Skeletal muscle satellite cell (primary cell): ENCODE results near the gene UBL3.

Source experiments
- H3K27me3 ChIP-seq: 2 replicates; pipeline ENCODE4 v1.7.0; 2013; ENCODE audit warnings: low read length; ENCODE audit not compliant: control insufficient read depth, insufficient read depth
- H3K36me3 ChIP-seq: 2 replicates; pipeline ENCODE4 v1.7.0; 2013; ENCODE audit warnings: mild to moderate bottlenecking, control low read depth, low read length; ENCODE audit not compliant: insufficient read depth
- H3K4me1 ChIP-seq: 2 replicates; pipeline ENCODE4 v1.7.0; 2013; ENCODE audit warnings: low read length; ENCODE audit not compliant: control insufficient read depth, insufficient read depth
- H3K4me2 ChIP-seq: 2 replicates; pipeline ENCODE4 v1.7.0; 2013; ENCODE audit warnings: mild to moderate bottlenecking, low read length
- H3K4me3 ChIP-seq: 2 replicates; pipeline ENCODE4 v1.7.0; 2013; ENCODE audit warnings: low read length
- H3K9ac ChIP-seq: 2 replicates; pipeline ENCODE4 v1.7.0; 2013; ENCODE audit warnings: mild to moderate bottlenecking, low read depth, low read length, moderate library complexity
- H3K9me3 ChIP-seq: replicated peaks from 2 replicates; pipeline ENCODE4 v1.7.0; 2013; ENCODE audit warnings: mild to moderate bottlenecking, control low read depth, low read length

Gene UBL3

DNA sequence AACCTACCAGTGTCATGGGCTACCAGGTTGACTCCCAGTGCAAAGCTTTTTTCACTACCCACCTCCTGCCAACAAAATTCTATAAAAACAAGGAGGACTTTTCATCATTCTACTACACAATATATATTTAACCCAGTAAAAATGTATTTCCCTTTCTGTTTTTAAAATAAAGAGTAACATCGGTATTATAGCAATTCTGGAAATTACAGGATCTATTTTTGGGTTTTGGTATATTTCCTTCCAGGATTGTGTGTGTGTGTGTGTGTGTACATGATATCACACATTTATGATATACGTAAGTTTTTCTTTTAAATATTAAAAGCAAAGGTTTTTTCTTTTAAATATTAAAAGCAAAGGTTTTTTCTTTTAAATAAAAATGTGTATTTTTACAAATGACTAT, 6.0 kb upstream of the UBL3 start:
- H3K36me3 ChIP-seq: no peaks in the 10 kb centered on the region
- no peaks in the 10 kb centered on the region for H3K9me3 ChIP-seq
- no peak overlapping the region for H3K9ac ChIP-seq
- H3K27me3 ChIP-seq: no peaks in the 10 kb centered on the region
- peaks cover 16% of the 10 kb centered on the region for H3K4me1 ChIP-seq
- no peak overlapping the region for H3K4me2 ChIP-seq
- no peak overlapping the region for H3K4me3 ChIP-seq

DNA sequence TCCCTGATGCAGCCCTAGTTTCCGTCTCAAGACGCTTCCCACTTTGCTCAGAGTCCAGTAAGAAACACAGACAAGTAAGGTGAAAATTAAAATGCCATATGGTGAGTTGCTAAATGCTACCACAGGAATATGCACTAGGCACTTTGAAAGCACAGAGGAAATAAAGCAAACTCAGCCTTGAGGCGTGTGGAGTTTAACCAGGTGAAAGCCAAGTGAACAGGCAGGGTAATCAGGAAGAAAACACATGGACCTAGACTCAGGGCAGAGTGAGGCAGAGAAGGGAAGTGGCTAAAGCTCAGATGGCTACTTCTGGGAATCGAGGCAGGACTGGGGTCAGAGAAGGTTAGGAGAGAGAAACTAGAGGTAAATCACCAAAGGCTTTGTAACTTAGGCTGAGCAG, 5.4 kb upstream of the UBL3 start:
- peaks cover 10% of the 10 kb centered on the region for H3K4me1 ChIP-seq
- H3K27me3 ChIP-seq: no peaks in the 10 kb centered on the region
- no peak overlapping the region for H3K4me2 ChIP-seq
- no peak overlapping the region for H3K9ac ChIP-seq
- no peaks in the 10 kb centered on the region for H3K9me3 ChIP-seq
- H3K4me3 ChIP-seq: no peak overlapping the region
- H3K36me3 ChIP-seq: no peaks in the 10 kb centered on the region

DNA sequence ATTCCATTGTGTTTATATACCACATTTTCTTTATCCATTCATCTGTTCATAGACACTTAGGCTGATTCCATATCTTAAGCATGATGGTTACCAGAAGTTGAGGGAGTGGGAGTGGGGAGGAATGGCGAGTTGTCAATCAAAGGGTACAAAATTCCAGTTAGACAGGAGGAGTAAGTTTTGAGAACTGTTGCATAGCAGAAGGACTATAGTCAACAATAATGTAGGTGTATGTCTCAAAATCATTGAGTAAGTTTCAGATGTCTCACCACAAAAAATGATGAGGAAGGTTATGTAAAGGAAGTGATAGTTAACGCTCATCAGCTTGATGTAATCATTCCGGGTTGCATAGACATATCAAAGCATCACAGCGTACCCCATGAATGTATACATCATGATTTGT, 4.6 kb upstream of the UBL3 start:
- H3K4me1 ChIP-seq: peaks cover 10% of the 10 kb centered on the region

DNA sequence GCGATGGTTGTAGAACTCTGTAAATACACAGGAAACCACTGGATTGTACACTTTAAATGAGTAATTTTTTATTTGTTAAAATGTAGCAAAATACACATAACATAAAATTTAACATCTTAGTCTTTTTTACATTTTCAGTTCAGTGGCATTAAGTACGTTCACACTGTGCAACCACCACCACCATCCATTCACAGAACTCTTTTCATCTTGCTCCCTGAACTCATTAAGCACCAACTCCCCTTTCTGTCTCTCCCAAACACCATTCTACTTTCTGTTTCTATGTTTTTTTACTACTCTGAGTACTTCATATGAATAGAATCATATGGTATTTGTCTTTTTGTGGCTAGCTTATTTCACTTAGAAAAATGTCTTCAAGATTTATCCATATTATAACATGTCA, 2.7 kb upstream of the UBL3 start:
- H3K4me1 ChIP-seq: peaks cover 8% of the 10 kb centered on the region
- no peak overlapping the region for H3K4me2 ChIP-seq
- H3K9me3 ChIP-seq: no peaks in the 10 kb centered on the region
- no peak overlapping the region for H3K9ac ChIP-seq
- no peaks in the 10 kb centered on the region for H3K36me3 ChIP-seq
- no peaks in the 10 kb centered on the region for H3K27me3 ChIP-seq
- H3K4me3 ChIP-seq: no peak overlapping the region

More for the DNA sequence above, 4.6 kb upstream of the UBL3 start:
- Histone ChIP-seq H3K9ac (no peak overlapping the region), H3K4me3 (no peak overlapping the region), H3K9me3 (no peaks in the 10 kb centered on the region), H3K4me2 (no peak overlapping the region), H3K36me3 (no peaks in the 10 kb centered on the region), H3K27me3 (no peaks in the 10 kb centered on the region)

DNA sequence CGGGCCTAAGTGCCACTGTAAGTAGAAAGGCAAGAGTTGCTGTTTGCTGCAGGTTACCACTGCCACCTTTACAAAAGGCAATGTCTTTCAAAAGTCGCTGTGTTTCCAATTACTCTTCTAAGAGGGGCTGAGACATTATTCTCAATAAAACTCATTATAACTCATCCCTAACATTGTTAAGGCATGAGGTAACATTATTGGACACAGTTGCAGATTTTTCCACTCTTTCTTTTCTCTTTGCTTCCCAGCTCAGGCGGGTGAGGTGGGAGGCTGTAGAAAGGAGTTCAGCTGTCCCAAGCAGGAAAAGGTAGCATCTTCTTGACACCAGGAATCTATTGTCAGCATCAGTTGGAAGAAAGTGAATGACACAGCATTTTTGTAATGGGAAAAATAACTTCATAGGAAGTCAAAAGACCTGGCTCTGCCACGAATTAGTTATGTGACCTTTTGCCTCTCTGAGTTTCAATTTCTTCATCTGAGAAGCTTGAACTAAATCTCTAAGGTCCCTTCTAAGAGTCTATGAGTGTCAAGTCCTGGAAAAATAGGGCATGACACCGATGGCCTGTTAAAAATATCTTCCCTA, 2.1 kb upstream of the UBL3 start:
- Histone ChIP-seq H3K9ac (no peak overlapping the region), H3K4me3 (no peak overlapping the region), H3K4me1 (peaks cover 8% of the 10 kb centered on the region), H3K27me3 (no peaks in the 10 kb centered on the region), H3K4me2 (no peak overlapping the region), H3K36me3 (no peaks in the 10 kb centered on the region), H3K9me3 (no peaks in the 10 kb centered on the region)

DNA sequence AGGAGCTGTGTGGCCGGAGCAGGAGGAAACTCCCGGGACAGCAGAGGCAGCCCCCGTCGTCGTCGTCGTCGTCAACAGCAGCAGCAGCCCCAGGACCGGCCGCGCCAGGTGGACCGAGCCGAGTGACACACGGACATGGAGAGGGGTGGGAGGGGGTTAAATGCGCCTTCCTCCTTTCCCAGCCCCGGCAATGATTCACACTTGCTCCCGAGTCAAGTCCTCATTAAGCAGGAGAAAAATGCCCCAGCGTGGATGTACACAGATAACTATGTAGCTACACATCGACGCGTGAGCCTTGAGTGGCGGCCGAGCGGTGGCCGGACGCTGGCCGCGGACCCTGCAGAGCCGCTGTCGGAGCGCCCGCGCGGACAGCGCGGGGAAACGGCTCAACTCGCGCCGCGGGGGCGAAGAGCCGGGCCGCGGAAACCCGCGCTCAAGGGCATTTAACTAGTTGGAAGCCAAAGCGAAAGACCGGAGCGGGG, 645 bp downstream of the UBL3 start:
- Histone ChIP-seq H3K4me2 (peak overlapping the region; percentile 78), H3K9ac (peak overlapping the region; percentile 95), H3K4me1 (peaks cover 16% of the 10 kb centered on the region), H3K4me3 (peak overlapping the region; percentile 75), H3K36me3 (no peaks in the 10 kb centered on the region), H3K27me3 (no peaks in the 10 kb centered on the region), H3K9me3 (no peaks in the 10 kb centered on the region)

DNA sequence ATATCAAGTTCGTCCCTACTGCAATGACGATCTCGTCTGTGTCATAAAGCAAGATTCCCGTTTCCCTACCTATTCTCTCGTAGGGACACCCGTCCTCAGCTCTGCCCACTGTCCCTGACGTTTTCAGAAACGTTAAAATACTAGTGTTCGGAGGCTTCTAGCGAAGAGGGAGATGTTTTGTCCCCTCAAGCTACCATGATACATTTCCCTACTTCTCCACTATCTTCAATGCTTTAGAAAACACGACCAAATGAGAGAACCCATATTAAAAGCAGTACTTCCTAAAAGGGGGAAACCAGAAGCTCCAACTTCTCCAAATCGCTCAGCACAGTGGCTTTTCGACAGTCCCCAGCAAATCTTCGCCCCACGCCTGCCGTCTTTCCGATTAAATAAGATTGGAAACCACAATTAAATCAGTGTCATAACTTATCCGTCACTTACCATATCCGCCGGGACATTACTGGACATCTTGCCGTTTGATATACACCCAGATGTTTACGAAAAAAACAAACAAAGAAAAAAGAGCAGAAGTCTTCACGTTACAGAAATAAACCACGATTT, 1.3 kb downstream of the UBL3 start:
- peak overlapping the region; percentile 75 for H3K4me3 ChIP-seq
- peaks cover 19% of the 10 kb centered on the region for H3K4me1 ChIP-seq
- no peaks in the 10 kb centered on the region for H3K36me3 ChIP-seq
- H3K9ac ChIP-seq: peak overlapping the region; percentile 95
- H3K9me3 ChIP-seq: no peaks in the 10 kb centered on the region
- H3K27me3 ChIP-seq: no peaks in the 10 kb centered on the region
- peak overlapping the region; percentile 78 for H3K4me2 ChIP-seq

DNA sequence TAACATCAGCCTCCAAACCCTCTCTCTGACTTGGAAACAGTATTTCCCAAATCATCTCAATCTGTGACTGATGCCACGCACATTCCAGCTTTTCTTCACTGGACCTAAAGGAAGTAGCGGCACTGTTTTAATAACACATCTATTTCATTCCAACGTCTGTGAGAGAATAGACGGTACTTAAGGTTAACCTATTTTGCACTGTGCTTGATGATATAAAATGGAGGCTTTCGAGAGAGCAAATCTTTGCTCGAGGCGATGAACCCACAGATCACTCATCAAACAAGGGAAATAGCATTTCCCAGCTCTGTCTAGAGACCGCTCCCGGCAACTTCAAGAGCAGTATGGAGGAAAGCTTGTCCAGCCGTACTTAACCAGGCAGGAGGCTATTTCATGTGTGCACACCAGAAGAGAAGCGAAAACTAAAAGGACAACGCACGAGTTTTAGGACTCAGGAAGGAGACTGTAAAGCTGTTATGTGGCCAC, 2.9 kb downstream of the UBL3 start:
- Histone ChIP-seq H3K27me3 (no peaks in the 10 kb centered on the region), H3K9ac (peak overlapping the region; percentile 74), H3K4me3 (peak overlapping the region; percentile 71), H3K36me3 (no peaks in the 10 kb centered on the region), H3K4me1 (peaks cover 16% of the 10 kb centered on the region), H3K4me2 (peak overlapping the region; percentile 76), H3K9me3 (no peaks in the 10 kb centered on the region)

DNA sequence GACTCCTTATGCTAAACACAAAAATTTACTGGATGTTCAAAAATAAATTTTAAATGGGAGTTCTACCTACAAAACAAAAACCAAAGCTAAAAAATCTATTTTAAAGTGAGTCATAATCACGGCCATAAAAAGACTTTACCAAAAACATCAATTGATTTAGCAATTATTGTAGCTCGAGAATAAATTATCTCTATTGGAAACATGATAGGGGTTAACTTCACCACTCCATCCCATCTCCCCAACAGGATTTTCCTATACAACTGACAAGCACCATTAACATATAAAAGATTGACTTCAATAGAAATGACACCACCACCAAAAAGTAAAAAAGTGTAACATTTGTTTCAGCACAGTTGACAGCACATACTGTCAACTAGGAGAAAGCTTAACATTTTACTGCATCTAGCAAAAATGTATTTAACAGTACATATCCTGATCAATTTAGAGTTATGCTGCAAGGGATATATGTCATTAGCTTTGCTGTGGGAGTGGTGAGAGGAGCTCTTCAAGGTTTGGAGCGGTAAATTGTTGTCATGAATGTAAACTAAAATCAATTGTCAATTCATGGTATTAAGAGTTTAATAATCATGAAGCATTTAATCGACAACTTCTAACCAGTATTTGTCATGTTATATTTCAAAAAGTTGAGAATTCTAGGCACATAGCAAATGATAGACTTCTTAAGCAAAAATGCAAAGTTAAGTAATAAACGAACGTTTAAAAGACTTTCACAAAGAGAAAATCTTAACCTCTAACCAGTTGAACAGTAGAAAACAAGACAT, 3.8 kb downstream of the UBL3 start:
- Histone ChIP-seq H3K9ac (peak overlapping the region; percentile 74), H3K27me3 (no peaks in the 10 kb centered on the region), H3K36me3 (no peaks in the 10 kb centered on the region), H3K4me3 (peak overlapping the region; percentile 71), H3K9me3 (no peaks in the 10 kb centered on the region), H3K4me2 (peak overlapping the region; percentile 76), H3K4me1 (peaks cover 13% of the 10 kb centered on the region)

DNA sequence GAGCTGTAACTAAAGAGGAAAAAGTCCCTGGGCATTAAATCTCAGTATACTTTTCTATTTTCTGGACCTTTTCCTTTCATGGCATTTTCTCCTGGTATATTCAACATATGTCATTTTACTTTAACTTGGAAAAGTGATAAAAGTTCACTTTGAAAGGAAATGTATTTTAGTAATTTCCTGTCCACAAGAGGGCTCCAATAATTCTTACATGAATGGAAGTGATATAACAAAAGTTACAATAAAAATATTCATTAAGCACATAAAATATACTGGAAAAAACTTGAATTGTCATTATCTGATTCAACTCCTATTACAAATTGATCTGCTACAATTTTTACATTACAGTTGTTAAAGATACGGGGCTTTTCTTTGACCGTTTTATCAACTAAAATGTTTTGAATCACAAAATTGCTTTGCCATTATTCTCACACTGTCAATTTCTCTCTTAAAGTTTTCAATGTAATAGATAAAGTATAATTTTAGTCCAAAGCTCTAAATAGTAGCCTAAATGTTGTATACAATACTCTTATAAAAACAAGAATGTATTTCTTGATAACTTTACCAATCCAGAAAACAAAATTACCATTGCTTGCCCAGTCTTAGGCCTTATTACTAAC, 4.9 kb downstream of the UBL3 start:
- peak overlapping the region; percentile 76 for H3K4me2 ChIP-seq
- peak overlapping the region; percentile 74 for H3K9ac ChIP-seq
- peaks cover 13% of the 10 kb centered on the region for H3K4me1 ChIP-seq
- H3K4me3 ChIP-seq: no peak overlapping the region
- H3K9me3 ChIP-seq: no peaks in the 10 kb centered on the region
- no peaks in the 10 kb centered on the region for H3K27me3 ChIP-seq
- H3K36me3 ChIP-seq: no peaks in the 10 kb centered on the region

DNA sequence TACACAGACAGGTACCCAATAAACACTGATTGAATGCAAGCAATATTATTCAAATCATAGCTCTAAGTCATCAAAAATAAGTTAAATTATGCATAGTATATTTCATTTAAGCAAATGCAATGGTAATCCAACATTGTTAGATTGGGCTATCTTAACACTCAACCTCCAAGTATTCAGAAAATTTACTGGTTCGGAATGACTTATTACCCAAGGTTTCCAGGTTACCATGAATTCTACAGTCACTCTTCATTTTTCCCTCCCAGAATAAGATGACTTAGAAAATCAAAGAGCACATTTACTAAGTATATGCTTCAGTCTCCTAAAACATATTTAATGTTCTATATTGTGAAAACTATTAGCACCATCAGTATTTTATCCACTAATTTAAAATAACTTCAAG, 6.0 kb downstream of the UBL3 start:
- Histone ChIP-seq H3K9ac (no peak overlapping the region), H3K4me1 (peaks cover 13% of the 10 kb centered on the region), H3K27me3 (no peaks in the 10 kb centered on the region), H3K36me3 (no peaks in the 10 kb centered on the region), H3K4me2 (no peak overlapping the region), H3K9me3 (no peaks in the 10 kb centered on the region), H3K4me3 (no peak overlapping the region)
